Measurements from ENCODE around the gene LCN1.
"Not testable (repeated sequence)": the region's sequence is repeated elsewhere in the genome, so short reads cannot be mapped to it uniquely, and the experiment has no call there.

Gene LCN1

DNA sequence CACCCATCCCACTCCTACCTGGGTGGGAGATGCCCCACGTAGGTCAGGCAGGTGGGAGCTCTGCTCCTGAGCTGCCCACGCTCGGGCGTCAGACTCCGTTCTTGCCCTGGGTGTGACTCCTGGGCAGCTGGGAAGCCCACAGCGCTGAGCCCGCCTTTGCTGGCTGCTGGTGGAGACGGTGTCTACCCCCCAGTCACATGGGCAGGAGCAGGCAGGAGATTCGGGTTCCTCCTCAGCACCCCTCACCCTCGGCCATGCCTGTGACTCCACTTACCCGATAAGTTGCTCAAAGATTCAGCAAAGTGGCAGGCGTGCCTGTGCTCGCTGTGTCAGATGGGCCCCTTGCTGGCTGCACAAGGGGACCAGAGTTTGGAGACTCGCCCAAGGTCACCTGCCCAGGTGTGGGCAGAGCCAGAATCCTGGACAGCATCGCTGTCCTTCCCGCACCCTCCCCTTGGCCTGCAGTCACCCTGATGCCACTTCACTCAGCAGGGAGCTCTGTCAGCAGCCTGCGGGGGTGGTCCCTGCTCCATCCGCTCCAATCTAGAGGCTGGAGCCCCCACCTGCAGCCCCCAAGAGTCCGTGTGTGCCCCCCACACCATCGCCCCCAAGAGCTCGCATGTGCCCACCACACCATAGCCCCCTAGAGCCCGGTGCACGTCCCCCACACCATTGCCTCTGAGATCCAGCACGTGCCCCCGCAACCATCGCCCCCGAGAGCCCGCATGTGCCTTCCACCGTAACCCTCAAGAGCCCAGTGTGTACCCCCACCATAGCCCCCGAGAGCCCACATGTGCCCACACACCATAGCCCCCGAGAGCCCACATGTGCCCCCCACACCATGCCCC lies 4.2 kb downstream of the LCN1 start:
- no peaks in the 10 kb centered on the region for H3K4me1 ChIP-seq (ENCODE audit: control insufficient read depth, low read length)
- no peak for TF ChIP-seq EZH2phosphoT487 (IDR thresholded peaks at IDR 0.05; ENCODE audit: borderline replicate concordance, low read length)
- TF ChIP-seq, protein P1, sequence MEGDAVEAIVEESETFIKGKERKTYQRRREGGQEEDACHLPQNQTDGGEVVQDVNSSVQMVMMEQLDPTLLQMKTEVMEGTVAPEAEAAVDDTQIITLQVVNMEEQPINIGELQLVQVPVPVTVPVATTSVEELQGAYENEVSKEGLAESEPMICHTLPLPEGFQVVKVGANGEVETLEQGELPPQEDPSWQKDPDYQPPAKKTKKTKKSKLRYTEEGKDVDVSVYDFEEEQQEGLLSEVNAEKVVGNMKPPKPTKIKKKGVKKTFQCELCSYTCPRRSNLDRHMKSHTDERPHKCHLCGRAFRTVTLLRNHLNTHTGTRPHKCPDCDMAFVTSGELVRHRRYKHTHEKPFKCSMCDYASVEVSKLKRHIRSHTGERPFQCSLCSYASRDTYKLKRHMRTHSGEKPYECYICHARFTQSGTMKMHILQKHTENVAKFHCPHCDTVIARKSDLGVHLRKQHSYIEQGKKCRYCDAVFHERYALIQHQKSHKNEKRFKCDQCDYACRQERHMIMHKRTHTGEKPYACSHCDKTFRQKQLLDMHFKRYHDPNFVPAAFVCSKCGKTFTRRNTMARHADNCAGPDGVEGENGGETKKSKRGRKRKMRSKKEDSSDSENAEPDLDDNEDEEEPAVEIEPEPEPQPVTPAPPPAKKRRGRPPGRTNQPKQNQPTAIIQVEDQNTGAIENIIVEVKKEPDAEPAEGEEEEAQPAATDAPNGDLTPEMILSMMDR (IDR thresholded peaks at IDR 0.05; ENCODE audit: low read depth, low read length, poor library complexity, severe bottlenecking): no peak
- H3K36me3 ChIP-seq (ENCODE audit: control insufficient read depth, low read length): no peaks in the 10 kb centered on the region
- no peak overlapping the region for H3K4me3 ChIP-seq (ENCODE audit: low read length)
- H3K27me3 ChIP-seq (ENCODE audit: control insufficient read depth, low read length): no peaks in the 10 kb centered on the region
- no peaks in the 10 kb centered on the region for H3K79me2 ChIP-seq (ENCODE audit: control insufficient read depth, low read length)
- no peaks in the 10 kb centered on the region for H4K20me1 ChIP-seq (ENCODE audit: control insufficient read depth, insufficient read depth, low read depth, low read length)
- no peak overlapping the region for H3K27ac ChIP-seq (ENCODE audit: low read depth, low read length)
- H3F3A ChIP-seq (ENCODE audit: control insufficient read depth, insufficient read depth): no peaks in the 10 kb centered on the region
- no peaks in the 10 kb centered on the region for H3K9me3 ChIP-seq (ENCODE audit: control insufficient read depth, insufficient read depth, low read length)
- no peak overlapping the region for H3K4me2 ChIP-seq (ENCODE audit: low read length)
- no peaks in the 10 kb centered on the region for H3K9me2 ChIP-seq (replicated peaks; ENCODE audit: control insufficient read depth, low read length)

DNA sequence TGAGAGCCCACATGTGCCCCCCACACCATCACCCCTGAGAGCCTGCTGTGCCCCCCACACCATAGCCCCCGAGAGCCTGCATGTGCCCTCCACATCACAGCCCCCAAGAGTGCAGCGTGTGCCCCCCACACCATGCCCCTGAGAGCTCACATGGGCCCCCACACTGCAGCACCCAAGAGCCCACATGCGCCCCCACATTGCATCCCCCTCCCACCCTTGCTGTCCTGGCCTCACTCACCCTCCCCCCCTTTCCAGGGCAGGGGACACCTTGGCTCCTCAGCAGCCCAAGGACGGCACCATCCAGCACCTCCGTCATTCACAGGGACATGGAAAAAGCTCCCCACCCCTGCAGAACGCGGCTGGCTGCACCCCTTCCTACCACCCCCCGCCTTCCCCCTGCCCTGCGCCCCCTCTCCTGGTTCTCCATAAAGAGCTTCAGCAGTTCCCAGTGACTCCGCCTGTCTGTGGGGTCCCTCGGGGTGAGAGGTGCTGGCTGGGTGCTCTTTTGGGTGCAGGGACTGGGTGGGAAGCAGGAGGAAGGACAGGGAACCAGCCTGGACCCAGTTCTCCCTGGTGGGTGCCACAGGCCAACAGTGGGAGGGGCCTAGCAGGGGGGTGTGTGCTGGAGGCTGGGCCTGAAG lies 5.0 kb downstream of the LCN1 start:
- H3K9me2 ChIP-seq (replicated peaks; ENCODE audit: control insufficient read depth, low read length): no peaks in the 10 kb centered on the region
- H3K36me3 ChIP-seq (ENCODE audit: control insufficient read depth, low read length): no peaks in the 10 kb centered on the region
- no peak overlapping the region for H3K27ac ChIP-seq (ENCODE audit: low read depth, low read length)
- no peaks in the 10 kb centered on the region for H3K27me3 ChIP-seq (ENCODE audit: control insufficient read depth, low read length)
- no peaks in the 10 kb centered on the region for H4K20me1 ChIP-seq (ENCODE audit: control insufficient read depth, insufficient read depth, low read depth, low read length)
- no peaks in the 10 kb centered on the region for H3K9me3 ChIP-seq (ENCODE audit: control insufficient read depth, insufficient read depth, low read length)
- H3K4me3 ChIP-seq (ENCODE audit: low read length): no peak overlapping the region
- TF ChIP-seq, protein P1 (IDR thresholded peaks at IDR 0.05; ENCODE audit: low read depth, low read length, poor library complexity, severe bottlenecking): no peak
- TF ChIP-seq EZH2phosphoT487 (IDR thresholded peaks at IDR 0.05; ENCODE audit: borderline replicate concordance, low read length): no peak
- H3K4me1 ChIP-seq (ENCODE audit: control insufficient read depth, low read length): no peaks in the 10 kb centered on the region
- H3F3A ChIP-seq (ENCODE audit: control insufficient read depth, insufficient read depth): no peaks in the 10 kb centered on the region
- H3K4me2 ChIP-seq (ENCODE audit: low read length): no peak overlapping the region
- H3K79me2 ChIP-seq (ENCODE audit: control insufficient read depth, low read length): no peaks in the 10 kb centered on the region

DNA sequence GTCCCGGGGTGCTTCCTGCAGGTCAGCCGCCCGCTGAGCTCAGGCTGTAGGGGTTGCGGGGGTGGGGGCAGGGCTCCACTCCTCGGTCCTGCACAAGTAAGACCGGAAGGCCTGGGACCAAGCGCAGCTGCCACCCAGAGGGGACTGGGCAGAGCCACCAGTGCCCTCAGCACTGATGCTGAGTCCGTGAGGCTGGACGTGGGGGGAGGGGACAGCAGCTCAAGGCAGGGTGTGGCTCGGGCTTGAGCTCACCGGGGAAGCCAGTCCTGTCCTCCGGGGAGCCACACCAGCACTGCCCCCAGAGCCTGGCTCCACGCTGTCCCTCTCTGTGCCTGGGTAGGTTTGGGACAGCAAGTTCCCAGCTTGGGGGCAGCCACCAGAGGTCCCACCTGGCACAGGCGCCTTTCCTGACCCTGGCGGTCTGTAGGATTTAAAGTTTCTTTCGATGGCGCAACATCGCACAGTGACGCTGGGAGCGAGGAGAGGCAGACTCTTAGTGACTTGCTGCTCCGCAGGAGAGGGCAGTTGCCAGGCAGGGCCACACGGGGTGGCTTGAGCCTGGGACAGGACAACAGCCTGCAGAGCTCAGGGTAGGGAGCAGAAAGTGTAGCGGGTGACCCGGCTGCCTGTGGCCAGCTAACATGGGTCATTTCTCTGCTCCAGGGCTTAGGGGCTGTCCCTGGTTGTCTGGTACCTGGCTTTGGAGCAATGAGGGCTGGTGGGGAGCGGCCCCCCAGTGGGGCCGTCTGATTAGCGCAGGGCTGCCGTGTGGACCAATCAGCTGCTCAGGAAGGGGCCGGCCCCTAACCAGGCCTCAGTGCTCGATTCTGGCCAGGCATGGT lies 5.7 kb downstream of the LCN1 start:
- H3K4me2 ChIP-seq (ENCODE audit: low read length): no peak overlapping the region

DNA sequence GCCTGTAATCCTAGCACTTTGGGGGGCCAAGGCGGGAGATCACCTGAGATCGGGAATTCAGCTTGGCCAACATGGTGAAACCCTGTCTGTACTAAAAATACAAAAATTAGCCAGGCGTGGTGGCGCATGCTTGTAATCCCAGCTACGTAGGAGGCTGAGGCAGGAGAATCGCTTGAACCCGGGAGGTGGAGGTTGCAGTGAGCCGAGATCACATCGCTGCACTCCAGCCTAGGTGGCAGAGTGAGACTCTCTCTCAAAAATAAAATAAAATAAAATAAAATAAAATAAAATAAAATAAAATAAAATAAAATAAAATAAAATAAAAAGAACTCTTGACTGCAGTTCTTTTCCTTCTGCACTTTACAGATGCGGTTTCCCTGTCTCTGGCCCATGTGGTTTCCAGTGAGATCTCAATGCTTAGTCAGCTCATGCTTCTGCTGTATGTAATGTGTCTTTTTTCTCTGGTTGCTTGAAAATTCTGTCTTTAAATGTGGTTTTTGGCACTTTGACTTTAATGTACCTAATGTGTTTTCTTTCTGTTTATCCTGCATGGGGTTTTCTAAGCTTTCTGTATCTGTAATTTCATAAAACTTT lies 7.7 kb downstream of the LCN1 start:
- not testable (repeated sequence) for H3K4me1 ChIP-seq (ENCODE audit: control insufficient read depth, low read length); H3K9me2 ChIP-seq (replicated peaks; ENCODE audit: control insufficient read depth, low read length); H3K79me2 ChIP-seq (ENCODE audit: control insufficient read depth, low read length); H3K27ac ChIP-seq (ENCODE audit: low read depth, low read length); H3K36me3 ChIP-seq (ENCODE audit: control insufficient read depth, low read length); H3K4me2 ChIP-seq (ENCODE audit: low read length); H3K27me3 ChIP-seq (ENCODE audit: control insufficient read depth, low read length); H3K4me3 ChIP-seq (ENCODE audit: low read length); H4K20me1 ChIP-seq (ENCODE audit: control insufficient read depth, insufficient read depth, low read depth, low read length); H3F3A ChIP-seq (ENCODE audit: control insufficient read depth, insufficient read depth); H3K9me3 ChIP-seq (ENCODE audit: control insufficient read depth, insufficient read depth, low read length)

More for the DNA sequence above, 5.7 kb downstream of the LCN1 start:
- Histone ChIP-seq H3K79me2 (ENCODE audit: control insufficient read depth, low read length) (no peaks in the 10 kb centered on the region), H3K27me3 (ENCODE audit: control insufficient read depth, low read length) (no peaks in the 10 kb centered on the region), H4K20me1 (ENCODE audit: control insufficient read depth, insufficient read depth, low read depth, low read length) (no peaks in the 10 kb centered on the region), H3K4me1 (ENCODE audit: control insufficient read depth, low read length) (no peaks in the 10 kb centered on the region), H3F3A (ENCODE audit: control insufficient read depth, insufficient read depth) (no peaks in the 10 kb centered on the region), H3K36me3 (ENCODE audit: control insufficient read depth, low read length) (no peaks in the 10 kb centered on the region), H3K4me3 (ENCODE audit: low read length) (no peak overlapping the region), H3K27ac (ENCODE audit: low read depth, low read length) (no peak overlapping the region), H3K9me2 (replicated peaks; ENCODE audit: control insufficient read depth, low read length) (no peaks in the 10 kb centered on the region), H3K9me3 (ENCODE audit: control insufficient read depth, insufficient read depth, low read length) (no peaks in the 10 kb centered on the region)
- no peak for TF ChIP-seq EZH2phosphoT487 (IDR thresholded peaks at IDR 0.05; ENCODE audit: borderline replicate concordance, low read length)
- TF ChIP-seq, protein P1 (IDR thresholded peaks at IDR 0.05; ENCODE audit: low read depth, low read length, poor library complexity, severe bottlenecking): no peak

All from DOHH2 (cell line).